ENCODE data around the gene PLSCR1. TPM values are rescaled to one million over a fixed set of nuclear protein-coding genes. Genes with fewer than 3 reads are reported as not detected.

PLSCR1 gene, protein sequence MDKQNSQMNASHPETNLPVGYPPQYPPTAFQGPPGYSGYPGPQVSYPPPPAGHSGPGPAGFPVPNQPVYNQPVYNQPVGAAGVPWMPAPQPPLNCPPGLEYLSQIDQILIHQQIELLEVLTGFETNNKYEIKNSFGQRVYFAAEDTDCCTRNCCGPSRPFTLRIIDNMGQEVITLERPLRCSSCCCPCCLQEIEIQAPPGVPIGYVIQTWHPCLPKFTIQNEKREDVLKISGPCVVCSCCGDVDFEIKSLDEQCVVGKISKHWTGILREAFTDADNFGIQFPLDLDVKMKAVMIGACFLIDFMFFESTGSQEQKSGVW
- 10 to 100 TPM; 52.8 to 67.8 (median 60.7) TPM for polyA plus RNA-seq

DNA sequence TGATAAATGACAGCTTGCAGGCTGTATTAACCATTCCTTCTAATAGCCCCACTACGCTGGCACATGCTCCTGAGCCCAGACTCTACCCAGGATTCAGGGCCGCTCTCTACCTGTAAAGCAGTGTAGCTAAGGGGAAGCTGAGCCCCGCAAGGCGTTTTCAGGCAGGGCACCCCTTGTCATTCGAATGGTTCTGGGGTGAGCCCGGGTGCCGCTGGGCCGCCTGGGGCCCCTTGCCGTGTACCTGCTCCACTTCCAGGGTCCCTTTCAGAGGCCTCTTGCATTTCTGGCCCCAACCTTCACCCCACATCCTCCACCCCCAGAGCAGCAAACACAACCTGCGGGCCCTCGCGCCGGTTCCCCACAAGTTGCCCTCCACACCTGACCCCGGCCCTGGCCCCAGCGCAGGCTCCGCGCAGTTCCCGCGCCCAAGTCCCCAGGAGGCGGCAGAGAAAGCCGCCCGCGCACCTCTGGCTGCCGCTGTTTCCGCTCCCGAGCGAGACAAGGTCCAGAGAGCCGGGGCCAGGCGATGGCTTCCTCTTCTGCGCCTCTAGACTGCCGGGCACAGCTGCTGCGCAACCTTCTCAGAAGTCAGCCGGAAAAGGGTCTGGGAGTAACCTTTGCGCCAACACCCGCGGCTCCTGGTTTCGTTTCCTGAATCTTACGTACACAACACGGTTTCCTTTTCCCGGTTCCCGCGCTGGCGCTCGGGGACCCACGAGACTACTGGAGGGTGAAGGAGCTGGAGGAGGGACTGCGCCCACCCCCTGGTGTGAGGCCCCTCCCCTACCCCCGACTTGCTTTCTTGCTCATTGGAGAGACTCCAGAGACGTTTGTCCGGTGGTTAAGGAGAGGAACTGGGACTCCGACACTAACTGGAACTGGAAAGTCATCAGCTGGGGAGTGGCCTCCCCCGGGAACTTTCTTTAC lies at the start of gene PLSCR1:
PLSCR1 (minus strand) TSS at position 606 of the 927 bp plus-strand sequence. CDS start 8,055 bp downstream, outside the sequence.
- Mint-ChIP-seq H3K4me1 (peaks cover 46 to 75% of the 10 kb centered on the region in 2 donors), H3K27ac (peak within 1 kb of the TSS; percentile 82 to 93 (median 89)), H3K36me3 (no peaks in the 10 kb centered on the region), H3K4me3 (peak within 1 kb of the TSS; percentile 83 to 95 (median 95)), H3K27me3 (ENCODE audit: low read depth in 3 of 3) (peaks cover 0 to 5% (median 4%) of the 10 kb centered on the region in 3 donors), H3K9me3 (no peaks in the 10 kb centered on the region)
- peak; percentile 68 to 75 (median 73) for DNase-seq

DNA sequence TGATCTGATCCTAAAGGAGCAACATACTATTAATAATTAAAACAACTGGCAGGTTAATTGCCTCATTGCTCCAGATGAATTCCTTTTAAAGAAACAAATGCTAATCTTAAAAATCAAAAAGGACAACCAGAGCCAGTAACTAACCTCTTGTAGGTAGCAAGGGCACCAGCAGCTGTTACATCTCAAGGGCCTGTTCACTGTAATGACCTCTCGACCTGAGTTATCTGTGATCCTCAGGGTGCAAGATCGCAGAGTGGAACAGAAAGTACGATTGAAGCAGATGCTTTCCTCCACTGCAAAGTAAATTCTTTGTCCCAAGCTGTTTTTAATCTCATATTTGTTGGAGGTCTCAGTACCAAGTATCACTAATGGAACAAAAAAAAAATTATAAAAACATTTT lies 49.4 kb upstream of the PLSCR1 start:
- Mint-ChIP-seq H3K27me3 (ENCODE audit: low read depth in 3 of 3) (peaks cover 0 to 5% (median 4%) of the 10 kb centered on the region in 3 donors), H3K27ac (no peak overlapping the region), H3K4me3 (no peak overlapping the region), H3K9me3 (no peaks in the 10 kb centered on the region), H3K4me1 (no peaks in the 10 kb centered on the region), H3K36me3 (no peaks in the 10 kb centered on the region)
- DNase-seq, result no peak

DNA sequence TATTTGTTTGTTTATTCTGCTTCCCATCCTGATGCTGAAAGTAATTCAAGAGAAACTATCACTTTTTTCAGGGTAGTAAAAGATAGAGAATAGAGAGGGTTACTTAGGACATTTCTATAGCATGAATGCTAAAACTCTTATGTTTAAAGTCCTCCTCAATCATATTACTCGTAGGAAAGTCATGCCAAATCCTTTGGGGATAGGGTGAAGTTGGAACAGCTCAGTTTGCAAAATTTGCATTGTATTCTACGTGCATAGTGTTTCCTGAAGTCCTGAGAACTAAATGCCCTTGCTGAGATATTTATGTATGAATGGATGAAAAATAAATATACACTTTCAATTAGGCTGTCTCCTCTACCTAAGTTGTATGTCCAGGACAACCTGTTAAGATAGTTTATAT lies 46.1 kb upstream of the PLSCR1 start:
- H3K36me3 Mint-ChIP-seq, result no peaks in the 10 kb centered on the region
- H3K4me3 Mint-ChIP-seq, result no peak overlapping the region

DNA sequence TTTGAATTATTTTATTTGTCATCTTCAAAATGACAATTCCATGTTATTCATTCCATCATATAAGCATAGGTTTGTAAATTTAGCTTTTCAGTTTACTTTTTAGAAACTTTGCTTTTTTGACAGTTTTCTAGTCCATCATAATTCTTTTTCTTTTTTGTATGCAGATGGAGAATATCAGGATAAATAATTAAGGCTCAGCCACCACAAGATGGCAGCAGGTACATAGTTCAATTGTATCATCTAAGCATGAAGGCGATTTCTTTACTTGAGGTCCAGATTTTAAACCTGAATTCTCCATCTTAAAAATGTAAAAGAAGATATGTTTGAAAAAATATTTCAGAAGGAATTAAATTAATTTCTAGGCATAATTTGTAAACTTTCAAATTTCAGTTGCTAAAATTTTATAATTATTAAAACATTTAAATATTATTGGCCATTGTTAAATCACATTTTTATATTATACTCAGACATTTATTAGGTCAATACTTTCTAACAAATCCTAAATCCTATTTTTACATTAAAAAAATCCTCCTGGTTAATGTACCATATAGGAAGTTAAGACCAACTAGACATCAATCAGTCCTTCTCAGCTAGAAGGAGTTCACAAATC lies 45.6 kb upstream of the PLSCR1 start:
- DNase-seq, result no peak
- H3K4me1 Mint-ChIP-seq, result no peaks in the 10 kb centered on the region
- no peaks in the 10 kb centered on the region for H3K9me3 Mint-ChIP-seq
- H3K4me3 Mint-ChIP-seq, result no peak overlapping the region
- peaks cover 0 to 4% (median 3%) of the 10 kb centered on the region in 3 donors for H3K27me3 Mint-ChIP-seq (ENCODE audit: low read depth in 3 of 3)
- no peak overlapping the region for H3K27ac Mint-ChIP-seq
- H3K36me3 Mint-ChIP-seq, result no peaks in the 10 kb centered on the region

More for the DNA sequence above, 46.1 kb upstream of the PLSCR1 start:
- Mint-ChIP-seq H3K27ac (no peak overlapping the region), H3K9me3 (no peaks in the 10 kb centered on the region), H3K27me3 (ENCODE audit: low read depth in 3 of 3) (peaks cover 0 to 4% (median 3%) of the 10 kb centered on the region in 3 donors), H3K4me1 (no peaks in the 10 kb centered on the region)
- DNase-seq, result no peak

DNA sequence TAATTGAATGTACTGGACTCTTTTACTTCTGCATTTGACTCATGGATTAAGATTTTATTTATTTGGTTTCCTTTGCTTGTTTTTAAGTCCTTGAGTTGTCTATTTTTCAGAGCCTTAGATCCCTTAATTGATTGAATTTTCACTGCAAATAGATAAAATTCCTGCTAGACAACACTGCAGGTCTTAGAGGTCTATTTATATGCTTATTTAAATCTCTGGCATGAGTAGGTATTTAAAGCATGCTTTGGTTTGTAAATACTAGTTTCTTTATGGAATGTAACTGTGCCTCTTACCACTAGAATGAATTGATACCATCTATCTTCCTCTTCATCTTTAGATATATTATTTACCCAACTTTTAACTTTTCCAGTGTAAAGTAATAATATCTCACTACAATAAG lies 40.7 kb upstream of the PLSCR1 start:
- Mint-ChIP-seq H3K27me3 (ENCODE audit: low read depth in 3 of 3) (peaks cover 0 to 4% (median 4%) of the 10 kb centered on the region in 3 donors), H3K27ac (no peak overlapping the region), H3K4me3 (no peak overlapping the region), H3K36me3 (no peaks in the 10 kb centered on the region), H3K9me3 (no peaks in the 10 kb centered on the region), H3K4me1 (no peaks in the 10 kb centered on the region)
- no peak for DNase-seq

DNA sequence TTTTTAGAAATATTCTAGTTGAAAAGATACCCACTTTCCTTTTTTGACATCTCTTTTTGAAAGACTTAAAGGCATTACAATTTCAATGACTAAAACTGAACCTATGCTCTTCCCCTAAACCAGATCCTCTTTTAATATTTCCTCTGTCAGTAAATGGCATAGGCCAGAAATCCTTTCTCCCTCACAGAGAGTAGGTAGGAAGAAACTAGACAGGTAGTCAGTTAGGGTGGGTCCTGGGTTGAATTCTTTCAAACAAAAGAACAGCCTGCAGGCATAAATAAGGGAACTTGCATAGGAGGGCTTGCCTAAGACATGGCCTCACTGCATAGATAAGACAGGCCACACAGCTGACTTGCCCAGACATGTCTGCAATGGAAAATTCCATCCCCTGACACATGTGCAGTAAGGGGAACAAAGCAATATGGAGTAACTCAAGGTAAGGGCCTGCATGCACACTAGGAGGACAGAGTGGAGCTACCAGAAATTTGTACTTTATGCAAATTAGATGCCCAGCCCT lies 37.6 kb upstream of the PLSCR1 start:
- peaks cover 0 to 4% (median 0%) of the 10 kb centered on the region in 3 donors for H3K27me3 Mint-ChIP-seq (ENCODE audit: low read depth in 3 of 3)
- no peak overlapping the region for H3K27ac Mint-ChIP-seq
- H3K4me3 Mint-ChIP-seq, result no peak overlapping the region
- no peak for DNase-seq
- no peaks in the 10 kb centered on the region for H3K4me1 Mint-ChIP-seq
- H3K36me3 Mint-ChIP-seq, result no peaks in the 10 kb centered on the region
- no peaks in the 10 kb centered on the region for H3K9me3 Mint-ChIP-seq

DNA sequence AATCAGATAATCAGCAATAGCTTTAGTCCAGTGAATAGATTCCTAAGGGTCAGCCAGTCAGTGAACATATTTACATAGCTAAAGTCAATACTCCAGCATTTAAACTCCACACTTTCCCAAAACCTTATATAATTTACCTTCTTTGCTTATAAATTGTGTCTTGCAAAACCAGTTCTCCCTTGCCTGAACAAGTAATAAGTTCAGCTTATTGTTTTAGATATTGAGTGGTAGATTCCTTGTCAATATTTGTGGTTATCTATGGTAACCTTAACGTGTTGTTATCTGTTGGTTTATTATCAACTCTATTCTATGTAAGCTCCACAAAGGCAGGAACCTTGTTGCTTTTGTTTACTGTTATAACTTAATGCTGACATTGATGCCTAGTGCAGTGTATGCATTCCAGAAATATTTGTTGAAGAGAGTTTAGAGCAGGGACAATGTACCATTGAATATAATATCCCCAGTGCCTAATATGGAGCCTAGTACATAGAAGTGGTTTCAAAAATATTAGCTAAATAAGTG lies 36.7 kb upstream of the PLSCR1 start:
- H3K27ac Mint-ChIP-seq, result no peak overlapping the region
- H3K36me3 Mint-ChIP-seq, result no peaks in the 10 kb centered on the region
- peaks cover 0 to 4% (median 0%) of the 10 kb centered on the region in 3 donors for H3K27me3 Mint-ChIP-seq (ENCODE audit: low read depth in 3 of 3)
- DNase-seq, result no peak
- no peaks in the 10 kb centered on the region for H3K9me3 Mint-ChIP-seq
- H3K4me3 Mint-ChIP-seq, result no peak overlapping the region
- no peaks in the 10 kb centered on the region for H3K4me1 Mint-ChIP-seq

- Mint-ChIP-seq H3K27ac (no peak overlapping the region), H3K9me3 (no peaks in the 10 kb centered on the region), H3K27me3 (ENCODE audit: low read depth in 3 of 3) (peaks cover 0 to 2% (median 0%) of the 10 kb centered on the region in 3 donors), H3K4me1 (no peaks in the 10 kb centered on the region), H3K36me3 (no peaks in the 10 kb centered on the region), H3K4me3 (no peak overlapping the region)
- peak; percentile 11 to 34 (median 12) for DNase-seq
These were observed 33.3 kb upstream of the PLSCR1 start for GRCh38 chr3:146577662-146578061.

- Mint-ChIP-seq H3K27me3 (ENCODE audit: low read depth in 3 of 3) (peaks cover 0 to under 1% (median 0%) of the 10 kb centered on the region in 3 donors), H3K9me3 (no peaks in the 10 kb centered on the region), H3K36me3 (no peaks in the 10 kb centered on the region), H3K4me1 (no peaks in the 10 kb centered on the region), H3K4me3 (no peak overlapping the region), H3K27ac (no peak overlapping the region)
- DNase-seq, result no peak
These were observed 31.2 kb upstream of the PLSCR1 start for GRCh38 chr3:146575636-146576035.

DNA sequence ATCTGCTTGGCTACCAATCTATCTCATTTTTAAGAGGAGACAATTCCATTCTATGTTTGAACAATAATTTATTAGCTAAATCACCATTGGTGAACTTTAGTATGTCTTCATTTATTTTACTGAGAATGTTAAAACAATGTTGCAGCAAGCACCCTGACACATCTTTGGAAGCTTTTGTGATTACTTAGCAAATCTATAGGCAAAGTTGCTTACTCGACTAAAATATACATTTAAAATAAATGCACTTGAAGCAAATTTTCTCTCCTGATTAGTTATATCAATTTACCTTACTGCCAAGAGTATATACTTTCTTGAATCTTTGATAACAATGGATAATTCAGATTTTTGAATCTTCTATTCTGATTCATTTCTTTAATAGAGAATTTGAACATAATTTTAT lies 29.8 kb upstream of the PLSCR1 start:
- Mint-ChIP-seq H3K27ac (no peak overlapping the region), H3K4me3 (no peak overlapping the region), H3K4me1 (no peaks in the 10 kb centered on the region), H3K27me3 (ENCODE audit: low read depth in 3 of 3) (no peaks in the 10 kb centered on the region), H3K9me3 (no peaks in the 10 kb centered on the region), H3K36me3 (no peaks in the 10 kb centered on the region)
- no peak for DNase-seq

- Mint-ChIP-seq H3K4me1 (no peaks in the 10 kb centered on the region), H3K27me3 (ENCODE audit: low read depth in 3 of 3) (peaks cover 0 to 6% (median 1%) of the 10 kb centered on the region in 3 donors), H3K9me3 (no peaks in the 10 kb centered on the region), H3K36me3 (no peaks in the 10 kb centered on the region), H3K4me3 (no peak overlapping the region), H3K27ac (no peak overlapping the region)
- DNase-seq, result no peak
These were observed 24.9 kb upstream of the PLSCR1 start for GRCh38 chr3:146569314-146569713.

- Mint-ChIP-seq H3K36me3 (peaks cover 0 to 3% (median 0%) of the 10 kb centered on the region in 3 donors), H3K27me3 (ENCODE audit: low read depth in 3 of 3) (peaks cover 0 to 8% (median 1%) of the 10 kb centered on the region in 3 donors), H3K4me1 (no peaks in the 10 kb centered on the region), H3K9me3 (no peaks in the 10 kb centered on the region), H3K4me3 (no peak overlapping the region), H3K27ac (no peak overlapping the region)
- DNase-seq, result no peak
These were observed 21.7 kb upstream of the PLSCR1 start for GRCh38 chr3:146566138-146566537.

- no peaks in the 10 kb centered on the region for H3K9me3 Mint-ChIP-seq
- no peak overlapping the region for H3K4me3 Mint-ChIP-seq
- H3K4me1 Mint-ChIP-seq, result no peaks in the 10 kb centered on the region
- H3K27ac Mint-ChIP-seq, result peak overlapping the region in 1 of 6 donors; percentile 10
- peaks cover 0 to 8% (median 0%) of the 10 kb centered on the region in 3 donors for H3K27me3 Mint-ChIP-seq (ENCODE audit: low read depth in 3 of 3)
- no peak for DNase-seq
- peaks cover 0 to 6% (median 0%) of the 10 kb centered on the region in 3 donors for H3K36me3 Mint-ChIP-seq
These were observed 17.5 kb upstream of the PLSCR1 start for GRCh38 chr3:146561879-146562278.
